ENCODE results near the gene CAND2.
A peak's percentile ranks its signal among the peaks of the same experiment; 100 is the strongest.

The CAND2 gene

DNA sequence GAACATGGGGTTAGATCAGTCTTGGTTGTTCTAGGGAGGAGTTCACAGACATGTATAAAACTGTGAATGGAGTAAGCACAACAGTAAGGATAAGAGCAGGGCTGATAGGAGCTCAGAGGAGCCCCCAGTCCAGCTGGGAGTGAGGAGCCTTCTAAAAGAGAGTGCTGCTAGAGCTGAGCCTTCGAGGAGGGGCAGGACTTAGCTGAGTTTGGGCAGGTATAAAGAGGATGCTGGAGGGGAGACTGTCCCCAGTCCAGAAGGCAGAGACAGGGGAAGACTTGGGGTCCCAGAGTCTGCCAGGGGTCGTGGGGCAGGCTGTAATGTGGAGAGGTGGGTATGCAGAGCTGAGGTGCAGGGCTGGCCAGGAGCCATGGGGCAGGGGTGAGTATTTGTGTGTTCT, 12.1 kb downstream of the CAND2 start:
- TF ChIP-seq YY1 (IDR thresholded peaks at IDR 0.05; ENCODE audit: insufficient read depth, insufficient read length) (no peak), ZNF274 (IDR thresholded peaks at IDR 0.05; ENCODE audit: low read depth, low read length) (no peak), SUZ12 (IDR thresholded peaks at IDR 0.05; ENCODE audit: extremely low read depth, insufficient read depth, insufficient read length) (no peak)
- no peak for DNase-seq (ENCODE audit: low read depth, low spot score)
- peaks cover 7% of the 10 kb centered on the region for H3K4me1 ChIP-seq (ENCODE audit: insufficient read depth, insufficient read length)
- H3K9me3 ChIP-seq (ENCODE audit: insufficient read depth, low read length): no peaks in the 10 kb centered on the region
- no peak overlapping the region for H3K9ac ChIP-seq (ENCODE audit: insufficient read length, low read depth)
- H3K36me3 ChIP-seq (ENCODE audit: insufficient read depth, insufficient read length, low read length): peaks cover 37% of the 10 kb centered on the region
- no peak overlapping the region for H3K4me3 ChIP-seq (ENCODE audit: insufficient read length, low read depth)
- no peaks in the 10 kb centered on the region for H3K27me3 ChIP-seq (ENCODE audit: insufficient read depth, insufficient read length)

DNA sequence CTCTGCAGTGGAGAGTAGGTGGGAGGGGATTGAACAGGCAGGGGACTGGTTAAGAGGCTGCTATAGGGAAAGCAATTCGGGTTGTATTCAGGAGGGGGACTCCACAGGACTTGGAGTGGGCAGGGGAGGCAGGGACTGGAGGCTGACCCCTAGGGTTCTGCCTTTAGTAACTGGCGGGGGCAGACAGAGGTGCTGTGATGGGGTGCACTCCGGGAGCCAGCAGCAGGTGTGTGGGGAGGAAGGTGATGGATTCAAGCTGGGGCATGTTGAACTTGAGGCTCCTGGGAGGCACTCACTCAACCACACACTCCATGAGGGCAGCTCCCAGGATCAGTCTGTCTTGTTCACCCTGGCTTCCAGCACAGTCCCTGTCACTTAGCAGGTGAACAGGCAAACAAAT, 12.5 kb downstream of the CAND2 start:
- TF ChIP-seq YY1 (IDR thresholded peaks at IDR 0.05; ENCODE audit: insufficient read depth, insufficient read length) (no peak), ZNF274 (IDR thresholded peaks at IDR 0.05; ENCODE audit: low read depth, low read length) (no peak), SUZ12 (IDR thresholded peaks at IDR 0.05; ENCODE audit: extremely low read depth, insufficient read depth, insufficient read length) (no peak)
- H3K36me3 ChIP-seq (ENCODE audit: insufficient read depth, insufficient read length, low read length): peaks cover 36% of the 10 kb centered on the region
- no peak for DNase-seq (ENCODE audit: low read depth, low spot score)
- peaks cover 7% of the 10 kb centered on the region for H3K4me1 ChIP-seq (ENCODE audit: insufficient read depth, insufficient read length)
- H3K9ac ChIP-seq (ENCODE audit: insufficient read length, low read depth): no peak overlapping the region
- H3K4me3 ChIP-seq (ENCODE audit: insufficient read length, low read depth): no peak overlapping the region
- H3K27me3 ChIP-seq (ENCODE audit: insufficient read depth, insufficient read length): no peaks in the 10 kb centered on the region
- H3K9me3 ChIP-seq (ENCODE audit: insufficient read depth, low read length): no peaks in the 10 kb centered on the region

DNA sequence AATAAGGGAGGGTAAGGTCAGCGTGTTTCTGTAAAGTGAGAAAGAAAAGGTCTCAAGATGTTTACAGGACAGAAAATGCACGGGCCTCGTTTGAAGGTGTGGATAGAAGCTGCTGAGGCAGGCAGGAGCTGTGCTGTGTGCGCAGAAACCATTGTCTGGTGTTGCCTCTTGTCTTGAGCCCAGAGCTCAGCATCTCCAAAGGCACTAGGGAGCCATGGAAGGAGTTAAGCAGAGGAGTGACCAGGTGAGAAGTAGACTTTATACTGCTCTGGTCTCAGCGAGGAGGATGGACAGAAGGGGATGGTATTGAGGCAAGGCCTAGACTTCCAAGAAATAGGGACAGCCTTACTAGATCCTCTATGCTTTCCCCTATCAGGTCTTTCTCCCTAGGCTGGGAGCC, 13.0 kb downstream of the CAND2 start:
- no peaks in the 10 kb centered on the region for H3K27me3 ChIP-seq (ENCODE audit: insufficient read depth, insufficient read length)
- no peaks in the 10 kb centered on the region for H3K9me3 ChIP-seq (ENCODE audit: insufficient read depth, low read length)
- peak overlapping the region; percentile 84 for H3K9ac ChIP-seq (ENCODE audit: insufficient read length, low read depth)
- no peak for DNase-seq (ENCODE audit: low read depth, low spot score)
- H3K4me1 ChIP-seq (ENCODE audit: insufficient read depth, insufficient read length): peaks cover 7% of the 10 kb centered on the region
- no peak for TF ChIP-seq SUZ12 (IDR thresholded peaks at IDR 0.05; ENCODE audit: extremely low read depth, insufficient read depth, insufficient read length)
- TF ChIP-seq ZNF274 (IDR thresholded peaks at IDR 0.05; ENCODE audit: low read depth, low read length): no peak
- TF ChIP-seq YY1 (IDR thresholded peaks at IDR 0.05; ENCODE audit: insufficient read depth, insufficient read length): no peak
- peaks cover 35% of the 10 kb centered on the region for H3K36me3 ChIP-seq (ENCODE audit: insufficient read depth, insufficient read length, low read length)
- no peak overlapping the region for H3K4me3 ChIP-seq (ENCODE audit: insufficient read length, low read depth)

DNA sequence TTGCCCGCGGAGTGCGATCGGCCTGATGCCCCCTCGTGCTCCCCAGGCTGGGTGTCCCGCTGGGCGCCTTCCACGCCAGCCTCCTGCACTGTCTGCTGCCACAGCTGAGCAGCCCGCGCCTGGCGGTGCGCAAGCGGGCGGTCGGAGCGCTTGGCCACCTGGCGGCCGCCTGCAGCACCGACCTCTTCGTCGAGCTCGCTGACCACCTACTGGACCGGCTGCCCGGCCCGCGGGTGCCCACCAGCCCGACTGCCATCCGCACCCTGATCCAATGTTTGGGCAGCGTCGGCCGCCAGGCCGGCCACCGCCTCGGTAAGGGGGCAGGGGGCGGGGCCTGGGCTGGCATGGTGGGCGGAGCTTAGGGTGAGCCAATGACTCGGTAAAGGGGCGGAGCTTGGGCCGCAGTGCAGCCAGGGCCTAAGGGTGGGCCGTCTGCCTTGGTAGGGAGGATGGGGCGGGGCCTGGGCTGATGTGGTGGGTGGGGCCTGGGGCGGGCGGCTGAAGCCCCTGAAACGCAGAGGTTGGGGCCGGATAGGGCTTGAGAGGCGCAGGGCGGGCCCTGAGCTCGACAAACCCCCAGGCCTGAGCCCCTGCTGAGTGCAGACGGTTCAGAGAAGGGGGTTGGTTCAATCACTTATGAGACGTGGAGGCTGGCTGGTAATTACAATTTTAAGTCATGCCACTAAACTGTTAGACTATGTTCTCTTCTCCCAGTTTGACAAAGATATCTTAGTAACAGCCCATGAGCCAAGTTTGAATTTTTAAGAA, 13.7 kb downstream of the CAND2 start:
- DNase-seq (ENCODE audit: low read depth, low spot score): peak; percentile 92
- Histone ChIP-seq H3K4me1 (ENCODE audit: insufficient read depth, insufficient read length) (peaks cover 7% of the 10 kb centered on the region), H3K36me3 (ENCODE audit: insufficient read depth, insufficient read length, low read length) (peaks cover 36% of the 10 kb centered on the region), H3K9me3 (ENCODE audit: insufficient read depth, low read length) (no peaks in the 10 kb centered on the region), H3K9ac (ENCODE audit: insufficient read length, low read depth) (peak overlapping the region; percentile 84), H3K4me3 (ENCODE audit: insufficient read length, low read depth) (peak overlapping the region; percentile 59), H3K27me3 (ENCODE audit: insufficient read depth, insufficient read length) (no peaks in the 10 kb centered on the region)
- no peak for TF ChIP-seq YY1 (IDR thresholded peaks at IDR 0.05; ENCODE audit: insufficient read depth, insufficient read length)
- TF ChIP-seq SUZ12 (IDR thresholded peaks at IDR 0.05; ENCODE audit: extremely low read depth, insufficient read depth, insufficient read length): no peak
- TF ChIP-seq ZNF274 (IDR thresholded peaks at IDR 0.05; ENCODE audit: low read depth, low read length): no peak

DNA sequence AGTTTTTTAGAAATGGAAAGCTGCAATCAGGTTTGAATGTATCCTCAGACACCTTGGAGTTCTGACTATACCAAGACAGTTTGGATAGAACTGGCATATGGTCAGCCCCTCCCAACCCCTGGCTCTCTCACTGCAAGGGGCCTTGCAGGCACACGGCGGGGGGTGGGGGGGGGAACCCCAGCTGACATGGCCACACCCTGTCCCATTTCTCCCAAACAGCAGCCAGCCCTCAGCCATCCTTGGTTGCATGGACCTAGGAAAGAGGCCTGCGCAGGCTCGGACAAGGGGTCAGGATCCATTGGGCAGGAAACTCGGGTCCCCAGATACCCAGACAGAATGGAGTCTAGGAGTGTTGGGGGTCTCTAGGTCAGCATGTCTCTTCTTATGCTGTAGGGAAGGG, 14.5 kb downstream of the CAND2 start:
- H3K27me3 ChIP-seq (ENCODE audit: insufficient read depth, insufficient read length): no peaks in the 10 kb centered on the region
- peaks cover 7% of the 10 kb centered on the region for H3K4me1 ChIP-seq (ENCODE audit: insufficient read depth, insufficient read length)
- TF ChIP-seq ZNF274 (IDR thresholded peaks at IDR 0.05; ENCODE audit: low read depth, low read length) (no peak), SUZ12 (IDR thresholded peaks at IDR 0.05; ENCODE audit: extremely low read depth, insufficient read depth, insufficient read length) (no peak), YY1 (IDR thresholded peaks at IDR 0.05; ENCODE audit: insufficient read depth, insufficient read length) (no peak)
- peak overlapping the region; percentile 52 for H3K9ac ChIP-seq (ENCODE audit: insufficient read length, low read depth)
- H3K9me3 ChIP-seq (ENCODE audit: insufficient read depth, low read length): no peaks in the 10 kb centered on the region
- H3K4me3 ChIP-seq (ENCODE audit: insufficient read length, low read depth): no peak overlapping the region
- peaks cover 40% of the 10 kb centered on the region for H3K36me3 ChIP-seq (ENCODE audit: insufficient read depth, insufficient read length, low read length)
- DNase-seq (ENCODE audit: low read depth, low spot score): no peak

DNA sequence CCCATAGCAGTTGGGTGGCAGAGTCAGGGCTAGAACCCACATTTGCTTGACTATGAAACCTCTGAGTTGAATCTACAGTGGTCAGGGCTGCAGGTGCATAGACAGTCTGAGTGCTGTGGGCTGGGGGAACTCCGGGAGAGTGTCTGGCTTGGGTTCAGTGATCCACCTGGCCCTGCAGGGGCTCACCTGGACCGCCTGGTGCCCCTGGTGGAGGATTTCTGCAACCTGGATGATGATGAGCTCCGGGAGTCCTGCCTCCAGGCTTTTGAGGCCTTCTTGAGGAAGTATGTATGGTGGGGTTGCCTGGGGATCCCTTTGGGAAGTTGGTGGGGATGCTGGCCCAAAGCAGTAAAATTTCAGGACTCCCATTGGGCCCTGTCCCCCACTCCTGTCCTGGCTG, 16.3 kb downstream of the CAND2 start:
- H3K9ac ChIP-seq (ENCODE audit: insufficient read length, low read depth): no peak overlapping the region
- peaks cover 45% of the 10 kb centered on the region for H3K36me3 ChIP-seq (ENCODE audit: insufficient read depth, insufficient read length, low read length)
- peaks cover 7% of the 10 kb centered on the region for H3K4me1 ChIP-seq (ENCODE audit: insufficient read depth, insufficient read length)
- no peaks in the 10 kb centered on the region for H3K27me3 ChIP-seq (ENCODE audit: insufficient read depth, insufficient read length)
- H3K9me3 ChIP-seq (ENCODE audit: insufficient read depth, low read length): no peaks in the 10 kb centered on the region
- TF ChIP-seq ZNF274 (IDR thresholded peaks at IDR 0.05; ENCODE audit: low read depth, low read length): no peak
- TF ChIP-seq YY1 (IDR thresholded peaks at IDR 0.05; ENCODE audit: insufficient read depth, insufficient read length): no peak
- no peak for TF ChIP-seq SUZ12 (IDR thresholded peaks at IDR 0.05; ENCODE audit: extremely low read depth, insufficient read depth, insufficient read length)
- no peak overlapping the region for H3K4me3 ChIP-seq (ENCODE audit: insufficient read length, low read depth)
- no peak for DNase-seq (ENCODE audit: low read depth, low spot score)

DNA sequence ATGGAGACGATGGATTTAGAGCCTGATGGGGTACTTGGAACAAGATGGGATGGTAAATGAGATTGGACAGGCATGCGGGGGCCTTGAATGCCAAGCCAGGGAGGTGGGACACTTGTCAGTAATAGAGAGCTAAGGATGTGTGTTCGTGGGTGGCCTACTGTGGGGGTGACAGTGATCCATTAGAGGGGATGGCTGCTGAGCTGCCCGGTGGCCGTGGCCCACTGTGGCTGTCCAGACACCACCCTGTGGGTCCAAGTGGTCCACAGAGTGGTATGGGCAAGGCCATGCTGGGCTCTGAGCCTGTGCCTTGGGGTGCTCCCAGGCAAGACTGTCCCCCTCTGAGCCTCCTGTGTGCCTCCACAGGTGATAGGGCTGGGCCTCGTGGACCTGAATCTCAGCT, 17.5 kb downstream of the CAND2 start:
- Histone ChIP-seq H3K4me3 (ENCODE audit: insufficient read length, low read depth) (no peak overlapping the region), H3K9me3 (ENCODE audit: insufficient read depth, low read length) (no peaks in the 10 kb centered on the region), H3K27me3 (ENCODE audit: insufficient read depth, insufficient read length) (no peaks in the 10 kb centered on the region), H3K4me1 (ENCODE audit: insufficient read depth, insufficient read length) (peaks cover 7% of the 10 kb centered on the region), H3K9ac (ENCODE audit: insufficient read length, low read depth) (no peak overlapping the region), H3K36me3 (ENCODE audit: insufficient read depth, insufficient read length, low read length) (peaks cover 46% of the 10 kb centered on the region)
- DNase-seq (ENCODE audit: low read depth, low spot score): no peak
- TF ChIP-seq SUZ12 (IDR thresholded peaks at IDR 0.05; ENCODE audit: extremely low read depth, insufficient read depth, insufficient read length): no peak
- no peak for TF ChIP-seq YY1 (IDR thresholded peaks at IDR 0.05; ENCODE audit: insufficient read depth, insufficient read length)
- TF ChIP-seq ZNF274 (IDR thresholded peaks at IDR 0.05; ENCODE audit: low read depth, low read length): no peak

All from NT2/D1 (cell line).